Upper lobe of left lung (tissue), 4 donors: ENCODE data around the gene CARD18.

Experiments used
- EP300 ChIP-seq, 4 donors: sonication (generic); formaldehyde crosslinking; IDR thresholded peaks; one replicate each; pipeline ENCODE4 v1.5.1; 2017; ENCODE audit warnings: antibody characterized with exemption in 4 of 4, control low read depth in 2 of 4
- POLR2A ChIP-seq, 4 donors: fragments of 450-650 bp; IDR thresholded peaks; one replicate each; pipeline ENCODE4 v1.5.1; 2016 to 2017; ENCODE audit warnings: antibody characterized with exemption in 4 of 4, mild to moderate bottlenecking in 2 of 4
- POLR2AphosphoS5 ChIP-seq, 2 donors: sonication (generic); formaldehyde crosslinking; IDR thresholded peaks; one replicate each; pipeline ENCODE4 v1.5.1; 2017; ENCODE audit warnings: antibody characterized with exemption in 2 of 2
- TF ChIP-seq, protein P1 (sequence below), 6 experiments: fragments of 450-650 bp in 4 of 6; fragments of 200-600 bp in 2 of 6; sonication (generic) in 2 of 6; IDR thresholded peaks; one replicate each; pipeline ENCODE4 v1.5.1; 2016 to 2019; ENCODE audit warnings: antibody characterized with exemption in 6 of 6

DNA sequence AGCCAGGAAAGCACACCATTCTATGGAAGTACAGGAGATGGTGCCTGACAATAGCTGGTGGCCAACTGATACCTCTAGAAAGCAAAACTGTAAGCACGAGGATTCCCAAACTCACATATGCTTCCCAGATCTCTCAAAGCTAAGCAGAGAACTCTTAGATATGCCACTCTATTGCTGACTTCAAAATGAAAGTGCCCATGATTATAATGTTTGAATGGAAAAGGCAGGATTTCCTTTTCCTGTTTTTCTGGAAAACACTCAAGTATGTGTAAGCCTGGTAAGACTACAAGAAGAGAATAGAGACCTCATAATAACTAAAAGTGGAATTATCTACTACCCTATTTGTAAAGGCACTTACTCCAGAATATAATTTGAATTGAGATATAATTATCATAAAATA is 2.6 kb upstream of the CARD18 start:
- TF ChIP-seq, protein P1, sequence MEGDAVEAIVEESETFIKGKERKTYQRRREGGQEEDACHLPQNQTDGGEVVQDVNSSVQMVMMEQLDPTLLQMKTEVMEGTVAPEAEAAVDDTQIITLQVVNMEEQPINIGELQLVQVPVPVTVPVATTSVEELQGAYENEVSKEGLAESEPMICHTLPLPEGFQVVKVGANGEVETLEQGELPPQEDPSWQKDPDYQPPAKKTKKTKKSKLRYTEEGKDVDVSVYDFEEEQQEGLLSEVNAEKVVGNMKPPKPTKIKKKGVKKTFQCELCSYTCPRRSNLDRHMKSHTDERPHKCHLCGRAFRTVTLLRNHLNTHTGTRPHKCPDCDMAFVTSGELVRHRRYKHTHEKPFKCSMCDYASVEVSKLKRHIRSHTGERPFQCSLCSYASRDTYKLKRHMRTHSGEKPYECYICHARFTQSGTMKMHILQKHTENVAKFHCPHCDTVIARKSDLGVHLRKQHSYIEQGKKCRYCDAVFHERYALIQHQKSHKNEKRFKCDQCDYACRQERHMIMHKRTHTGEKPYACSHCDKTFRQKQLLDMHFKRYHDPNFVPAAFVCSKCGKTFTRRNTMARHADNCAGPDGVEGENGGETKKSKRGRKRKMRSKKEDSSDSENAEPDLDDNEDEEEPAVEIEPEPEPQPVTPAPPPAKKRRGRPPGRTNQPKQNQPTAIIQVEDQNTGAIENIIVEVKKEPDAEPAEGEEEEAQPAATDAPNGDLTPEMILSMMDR (IDR thresholded peaks at IDR 0.05) = no peak
- TF ChIP-seq POLR2A (IDR thresholded peaks at IDR 0.05) (no peak), EP300 (IDR thresholded peaks at IDR 0.05) (no peak), POLR2AphosphoS5 (IDR thresholded peaks at IDR 0.05) (no peak)
